ENCODE data around the gene RHBDF2. TPM values are rescaled to one million over a fixed set of nuclear protein-coding genes. Genes with fewer than 3 reads are reported as not detected.
"Not testable (repeated sequence)": the region's sequence is repeated elsewhere in the genome, so short reads cannot be mapped to it uniquely, and the experiment has no call there.

RHBDF2 gene
- total RNA-seq, 2 experiments from 2014 or later = 51.4 to 52.1 TPM

DNA sequence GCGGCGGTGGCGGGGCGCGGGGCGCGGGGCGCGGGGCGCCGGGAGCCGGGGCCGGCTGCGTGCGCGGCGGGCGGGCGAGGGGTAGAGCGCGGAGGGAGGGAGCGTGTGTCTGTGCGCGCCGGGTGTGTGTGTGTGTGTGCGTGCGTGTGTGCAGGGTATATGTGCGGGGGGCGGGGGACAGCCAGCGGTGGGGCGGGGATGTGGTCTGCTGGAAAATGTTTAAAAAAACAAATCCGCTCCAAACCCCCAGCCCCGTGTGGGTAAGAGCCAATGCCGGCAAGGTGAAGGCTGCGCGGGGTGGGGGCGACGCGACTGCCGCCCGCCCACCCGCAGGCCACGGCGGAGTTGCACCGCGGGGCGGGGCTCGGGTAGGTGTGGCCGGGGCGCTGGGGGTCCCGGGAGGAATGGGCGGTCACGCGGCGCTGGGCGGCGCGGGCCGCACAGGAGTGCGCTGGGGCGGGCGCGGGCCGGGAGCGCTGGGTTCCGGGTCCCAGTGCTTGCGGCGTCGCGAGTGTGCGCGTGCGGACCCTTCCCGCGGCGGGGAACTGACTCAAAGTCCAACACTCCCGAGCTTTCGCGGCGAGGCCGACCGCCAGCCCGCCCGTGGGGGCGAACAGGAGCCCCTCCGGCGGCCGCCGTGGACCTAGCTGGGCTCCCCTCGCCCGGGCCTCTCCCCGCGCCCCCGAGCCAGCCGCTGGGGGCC, 36.5 kb upstream of the RHBDF2 start, which contains the start of gene CYGB:
CYGB (minus strand) TSS at position 132 of the 703 bp plus-strand sequence. CDS start 167 bp downstream, outside the sequence.
- Mint-ChIP-seq H3K4me3 (no peak within 1 kb of the TSS), H3K27ac (no peak within 1 kb of the TSS), H3K36me3 (ENCODE audit: low read depth) (no peaks in the 10 kb centered on the region), H3K27me3 (ENCODE audit: low read depth) (peaks cover 46% of the 10 kb centered on the region), H3K4me1 (ENCODE audit: low read depth) (peaks cover 4% of the 10 kb centered on the region), H3K9me3 (ENCODE audit: insufficient read depth) (no peaks in the 10 kb centered on the region)
- ATAC-seq (peak; percentile 54), DNase-seq (no peak)
- ChIA-PET CTCF (no interaction called here), POLR2A (interaction anchor here (0.7 kb wide), 1 partner anchor 19 kb away, joined by 5 read pairs; no protein-coding TSS in a partner anchor)

DNA sequence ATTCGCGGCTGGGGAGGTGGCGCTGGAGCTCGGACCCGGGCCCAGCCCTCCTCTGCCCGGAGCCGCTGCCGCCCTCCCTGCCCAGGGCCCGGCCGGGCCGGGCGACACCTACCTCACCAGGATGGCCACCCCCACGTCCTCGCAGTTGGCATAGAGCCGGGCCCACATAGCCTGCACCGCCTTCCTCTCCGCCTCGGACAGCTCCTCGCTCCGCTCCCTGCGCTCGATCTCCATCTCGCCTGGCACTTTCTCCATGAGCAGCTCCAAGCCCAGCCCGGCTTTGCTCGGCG, 36.0 kb upstream of the RHBDF2 start:
- Mint-ChIP-seq H3K27me3 (ENCODE audit: low read depth) (peaks cover 43% of the 10 kb centered on the region), H3K36me3 (ENCODE audit: low read depth) (no peaks in the 10 kb centered on the region), H3K4me1 (ENCODE audit: low read depth) (peaks cover 4% of the 10 kb centered on the region), H3K27ac (no peak overlapping the region), H3K4me3 (no peak overlapping the region), H3K9me3 (ENCODE audit: insufficient read depth) (no peaks in the 10 kb centered on the region)
- DNase-seq (no peak), ATAC-seq (peak; percentile 20)
- ChIA-PET POLR2A (interaction anchor here (1.1 kb wide), 1 partner anchor 134 kb away, joined by 4 read pairs; no protein-coding TSS in a partner anchor), CTCF (interaction anchor here (1.9 to 2.3 kb wide), 2 partner anchors 14 to 87 kb away, joined by 7 to 15 read pairs; no protein-coding TSS in a partner anchor)

- ChIA-PET CTCF (interaction anchor here (1.9 to 2.3 kb wide), 3 partner anchors 9 to 87 kb away, joined by 7 to 15 read pairs (median 14); no protein-coding TSS in a partner anchor), POLR2A (interaction anchor here (1.1 kb wide), 1 partner anchor 135 kb away, joined by 4 read pairs; no protein-coding TSS in a partner anchor)
- no peaks in the 10 kb centered on the region for H3K9me3 Mint-ChIP-seq (ENCODE audit: insufficient read depth)
- H3K4me3 Mint-ChIP-seq = no peak overlapping the region
- H3K27me3 Mint-ChIP-seq (ENCODE audit: low read depth) = peaks cover 43% of the 10 kb centered on the region
- no peaks in the 10 kb centered on the region for H3K36me3 Mint-ChIP-seq (ENCODE audit: low read depth)
- ATAC-seq (no peak), DNase-seq (no peak)
- no peak overlapping the region for H3K27ac Mint-ChIP-seq
- H3K4me1 Mint-ChIP-seq (ENCODE audit: low read depth) = peaks cover 4% of the 10 kb centered on the region
Observed at GRCh38 chr17:76536511-76537287, 35.5 kb upstream of the RHBDF2 start.

DNA sequence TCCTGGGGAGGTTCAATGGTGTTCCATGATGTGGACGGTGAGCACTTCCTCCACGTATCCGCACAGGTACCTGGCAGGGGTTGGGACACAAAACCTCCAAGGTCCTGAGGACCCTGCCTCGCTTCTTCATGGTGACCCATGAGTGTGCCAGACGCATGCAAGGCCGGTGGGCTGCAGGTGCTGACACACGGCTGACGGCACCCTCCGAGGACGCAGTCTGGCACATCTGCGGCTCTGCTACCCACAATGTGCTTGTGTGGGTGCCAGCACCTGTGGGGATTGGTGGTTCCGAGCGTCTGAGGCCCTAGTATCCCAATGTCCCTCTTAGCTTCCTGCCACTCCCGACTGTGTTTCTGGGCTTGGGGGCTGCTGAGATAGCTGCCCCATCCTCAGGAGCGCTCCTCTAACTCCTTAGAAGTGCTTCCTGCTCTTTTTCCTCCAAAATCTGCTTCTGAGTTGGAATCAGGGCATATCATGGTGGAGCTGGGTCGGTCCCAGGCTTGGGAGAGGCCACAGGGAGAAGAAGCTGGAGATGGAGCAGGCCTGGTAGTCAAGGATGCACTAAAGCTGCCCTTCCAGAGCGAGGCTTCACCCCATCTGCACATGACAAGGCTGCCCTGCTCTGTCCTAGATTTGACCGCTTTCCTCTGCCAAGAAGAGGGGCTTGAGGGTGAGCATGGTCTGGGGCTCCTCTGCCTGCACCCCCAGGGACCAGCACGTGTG, 34.7 kb upstream of the RHBDF2 start:
- ChIA-PET CTCF (interaction anchor here (1.9 to 2.3 kb wide), 3 partner anchors 10 to 88 kb away, joined by 7 to 15 read pairs (median 14); no protein-coding TSS in a partner anchor), POLR2A (interaction anchor here (1.1 kb wide), 1 partner anchor 136 kb away, joined by 4 read pairs; no protein-coding TSS in a partner anchor)
- Mint-ChIP-seq H3K27me3 (ENCODE audit: low read depth) (peaks cover 42% of the 10 kb centered on the region), H3K4me3 (no peak overlapping the region), H3K4me1 (ENCODE audit: low read depth) (peaks cover 4% of the 10 kb centered on the region), H3K36me3 (ENCODE audit: low read depth) (no peaks in the 10 kb centered on the region), H3K27ac (no peak overlapping the region), H3K9me3 (ENCODE audit: insufficient read depth) (no peaks in the 10 kb centered on the region)
- DNase-seq (no peak), ATAC-seq (no peak)

DNA sequence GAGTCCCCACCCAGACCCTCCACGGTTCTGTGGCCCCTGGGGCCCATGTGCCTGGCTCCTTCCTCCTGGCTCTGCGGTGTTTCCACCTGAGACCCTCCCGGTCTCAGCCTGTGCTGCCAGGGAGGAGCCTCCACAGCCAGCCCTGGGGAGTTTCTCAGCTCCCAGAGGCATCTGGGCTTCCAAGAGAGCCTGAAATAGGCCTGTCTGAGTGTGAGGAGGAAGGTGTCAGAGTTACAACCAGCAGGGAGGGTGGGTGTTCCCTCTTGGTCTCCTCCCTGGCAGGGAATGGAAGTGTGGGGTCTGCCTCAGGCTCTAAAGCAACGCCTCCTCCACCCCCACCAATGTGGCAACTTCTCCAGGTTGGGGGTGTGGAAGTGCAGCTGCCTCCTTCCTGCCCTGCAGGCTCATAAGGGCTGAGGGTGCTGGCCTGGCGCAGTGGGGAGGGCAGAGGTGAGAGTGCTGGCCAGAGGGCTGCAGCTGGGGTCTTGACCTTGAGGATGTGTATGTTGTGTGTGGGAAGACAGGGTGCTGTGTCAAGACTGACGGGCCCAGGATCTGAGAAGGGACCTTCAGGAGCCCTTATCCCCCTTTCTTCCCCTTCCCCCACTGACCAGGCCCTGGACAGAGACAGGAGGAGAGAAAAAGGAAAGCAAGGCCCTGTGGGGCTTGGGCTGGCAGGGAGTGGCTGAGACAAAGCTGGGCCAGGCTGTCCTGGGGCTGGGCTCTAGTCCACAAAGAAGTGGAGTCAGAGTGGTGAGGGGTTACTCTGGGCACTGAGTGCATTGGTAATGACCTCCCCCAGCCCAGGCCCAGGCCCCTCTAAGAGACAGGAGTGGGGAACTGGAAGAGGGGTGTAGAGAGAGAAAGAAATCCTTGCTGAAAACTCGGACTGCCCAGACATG, 33.9 kb upstream of the RHBDF2 start:
- Mint-ChIP-seq H3K4me1 (ENCODE audit: low read depth) (peaks cover 3% of the 10 kb centered on the region), H3K36me3 (ENCODE audit: low read depth) (no peaks in the 10 kb centered on the region), H3K27ac (no peak overlapping the region), H3K9me3 (ENCODE audit: insufficient read depth) (no peaks in the 10 kb centered on the region), H3K27me3 (ENCODE audit: low read depth) (peaks cover 38% of the 10 kb centered on the region), H3K4me3 (no peak overlapping the region)
- POLR2A ChIA-PET = interaction anchor here (0.6 kb wide), 2 partner anchors 9 to 20 kb away, joined by 3 to 4 read pairs; no protein-coding TSS in a partner anchor
- ATAC-seq (no peak), DNase-seq (no peak)
- CTCF ChIA-PET = interaction anchor here (1.0 to 2.3 kb wide), 4 partner anchors 11 to 89 kb away, joined by 3 to 15 read pairs (median 10); no protein-coding TSS in a partner anchor

DNA sequence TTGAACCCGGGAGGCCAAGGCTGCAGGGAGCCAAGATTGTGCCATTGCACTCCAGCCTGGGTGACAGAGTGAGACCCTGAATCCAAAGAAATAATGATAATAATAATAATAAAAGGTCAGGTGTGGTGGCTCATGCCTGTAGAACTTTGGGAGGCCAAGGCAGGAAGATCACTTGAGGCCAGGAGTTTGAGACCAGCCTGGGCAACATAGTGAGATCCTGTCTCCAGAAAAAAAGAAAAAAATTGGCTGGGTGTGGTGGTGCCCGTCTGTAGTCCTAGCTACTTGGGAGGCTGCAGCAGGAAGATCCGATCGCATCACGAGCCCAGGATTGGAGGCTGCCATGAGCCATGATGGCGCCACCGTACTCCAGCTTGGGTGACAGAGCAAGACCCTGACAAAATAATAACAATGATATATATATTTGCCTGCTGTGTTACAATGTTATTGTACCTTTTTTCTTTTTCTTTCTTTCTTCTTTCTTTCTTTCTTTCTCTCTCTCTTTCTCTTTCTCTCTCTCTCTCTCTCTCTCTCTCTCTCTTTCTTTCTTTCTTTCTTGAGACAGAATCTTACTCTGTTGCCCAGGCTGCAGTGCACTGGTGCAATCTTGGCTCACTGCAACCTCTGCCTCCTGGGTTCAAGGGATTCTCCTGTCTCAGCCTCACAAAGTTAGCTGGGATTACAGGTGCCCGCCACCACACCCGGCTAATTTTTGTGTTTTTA, 32.6 kb upstream of the RHBDF2 start:
- not testable (repeated sequence) for H3K27ac Mint-ChIP-seq; H3K4me3 Mint-ChIP-seq; H3K36me3 Mint-ChIP-seq (ENCODE audit: low read depth); ATAC-seq; DNase-seq; H3K4me1 Mint-ChIP-seq (ENCODE audit: low read depth); H3K9me3 Mint-ChIP-seq (ENCODE audit: insufficient read depth)
- ChIA-PET CTCF (interaction anchor here (0.8 to 1.0 kb wide), 3 partner anchors 11 to 90 kb away, joined by 3 to 4 read pairs (median 3); no protein-coding TSS in a partner anchor), POLR2A (interaction anchor here (0.6 kb wide), 1 partner anchor 408 kb away, joined by 5 read pairs; no protein-coding TSS in a partner anchor)
- peaks cover 28% of the 10 kb centered on the region for H3K27me3 Mint-ChIP-seq (ENCODE audit: low read depth)

- ChIA-PET CTCF (no interaction called here), POLR2A (no interaction called here)
- DNase-seq (no peak), ATAC-seq (no peak)
- H3K4me3 Mint-ChIP-seq = no peak overlapping the region
- peaks cover 17% of the 10 kb centered on the region for H3K27me3 Mint-ChIP-seq (ENCODE audit: low read depth)
- H3K27ac Mint-ChIP-seq = no peak overlapping the region
- no peaks in the 10 kb centered on the region for H3K36me3 Mint-ChIP-seq (ENCODE audit: low read depth)
- H3K9me3 Mint-ChIP-seq (ENCODE audit: insufficient read depth) = no peaks in the 10 kb centered on the region
- H3K4me1 Mint-ChIP-seq (ENCODE audit: low read depth) = peaks cover 12% of the 10 kb centered on the region
Observed at GRCh38 chr17:76532072-76532651, 30.9 kb upstream of the RHBDF2 start.

DNA sequence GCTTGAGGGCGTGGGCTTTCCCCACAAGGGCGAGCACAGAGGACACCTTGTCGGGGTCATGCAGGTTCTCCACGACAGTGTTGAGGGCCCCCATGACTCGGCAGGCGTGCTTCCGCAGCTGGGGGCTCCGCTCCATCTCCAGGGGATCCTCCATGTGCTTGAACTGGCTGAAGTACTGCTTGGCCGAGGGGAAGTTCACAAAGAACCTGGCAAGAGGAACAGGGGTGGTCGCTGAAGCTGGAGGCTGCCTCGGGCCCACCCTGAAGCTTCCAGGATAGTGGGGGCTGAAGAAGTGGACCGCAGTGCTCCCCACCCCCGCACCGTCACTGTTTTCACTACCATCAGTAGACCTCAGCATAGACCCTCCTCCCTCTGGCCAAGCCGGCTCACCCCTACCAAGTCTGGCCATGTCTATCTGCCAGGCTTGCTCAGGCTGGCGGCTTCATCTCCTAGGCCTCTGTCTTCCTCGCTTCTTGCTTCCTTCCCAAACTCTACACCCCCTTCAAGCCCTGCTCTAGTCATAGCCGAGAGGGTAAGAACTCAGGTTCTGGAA, 30.3 kb upstream of the RHBDF2 start:
- Mint-ChIP-seq H3K4me3 (no peak overlapping the region), H3K9me3 (ENCODE audit: insufficient read depth) (no peaks in the 10 kb centered on the region), H3K27ac (no peak overlapping the region), H3K27me3 (ENCODE audit: low read depth) (peaks cover 13% of the 10 kb centered on the region), H3K4me1 (ENCODE audit: low read depth) (peaks cover 14% of the 10 kb centered on the region), H3K36me3 (ENCODE audit: low read depth) (no peaks in the 10 kb centered on the region)
- ChIA-PET POLR2A (no interaction called here), CTCF (no interaction called here)
- DNase-seq = no peak
- ATAC-seq = no peak

GRCh38 chr17:76530811-76531485, 29.7 kb upstream of the RHBDF2 start:
- Mint-ChIP-seq H3K4me3 (no peak overlapping the region), H3K27ac (no peak overlapping the region), H3K27me3 (ENCODE audit: low read depth) (peaks cover 8% of the 10 kb centered on the region), H3K36me3 (ENCODE audit: low read depth) (no peaks in the 10 kb centered on the region), H3K4me1 (ENCODE audit: low read depth) (peaks cover 14% of the 10 kb centered on the region), H3K9me3 (ENCODE audit: insufficient read depth) (no peaks in the 10 kb centered on the region)
- DNase-seq = no peak
- ATAC-seq = no peak
- ChIA-PET POLR2A (no interaction called here), CTCF (interaction anchor here (1.2 kb wide), 1 partner anchor 28 kb away, joined by 4 read pairs; no protein-coding TSS in a partner anchor)
